CD4-positive, alpha-beta T cell (primary cell): ENCODE results near the gene NNT. TPM values are rescaled to one million over a fixed set of nuclear protein-coding genes. Genes with fewer than 3 reads are reported as not detected.

ENCODE experiments used
- ATAC-seq: fragments of 200-7000 bp; cut with Tn5 transposase; one replicate; pipeline ENCODE4 v1.10.0; 2022; ENCODE audit warnings: mild to moderate bottlenecking; ENCODE audit not compliant: poor library complexity
- CTCF ChIA-PET: fragments of 350-600 bp; sonication (Branson Sonifier 250); formaldehyde crosslinking; loops from one replicate; lab custom pipeline; 2021; ENCODE audit warnings: antibody characterized with exemption, inconsistent platforms; lab: Charles Lee
- POLR2A ChIA-PET: fragments of 350-600 bp; sonication (Branson Sonifier 250); formaldehyde crosslinking; loops from one replicate; lab custom pipeline; 2021; ENCODE audit warnings: antibody characterized with exemption, inconsistent platforms; lab: Charles Lee
- DNase-seq, 14 experiments: peaks; one replicate each; pipeline ENCODE4 v3.0.0-alpha.2; 2013 to 2020; ENCODE audit warnings: mixed read lengths in 2 of 14
- H3K27ac ChIP-seq, 2 donors: one replicate each; pipeline versions ENCODE4 v1.5.1 to v1.7.0; 2013; ENCODE audit warnings: low read length in 2 of 2, low read depth in 1 of 2, mild to moderate bottlenecking in 1 of 2
- H3K27me3 ChIP-seq, 2 experiments: 1 replicate in 1 of 2; 2 replicates in 1 of 2; pipeline versions ENCODE4 v1.6.1 to v1.7.0; 2013; ENCODE audit warnings: low read length in 2 of 2, control low read depth in 1 of 2, mild to moderate bottlenecking in 1 of 2, moderate library complexity in 1 of 2; ENCODE audit not compliant: insufficient read depth in 2 of 2, control insufficient read depth in 1 of 2
- H3K36me3 ChIP-seq: one replicate; pipeline ENCODE4 v1.6.1; 2013; ENCODE audit warnings: low read length, control low read depth; ENCODE audit not compliant: insufficient read depth
- H3K4me1 ChIP-seq: one replicate; pipeline ENCODE4 v1.6.1; 2013; ENCODE audit warnings: low read length, control low read depth; ENCODE audit not compliant: insufficient read depth
- H3K4me3 ChIP-seq: one replicate; pipeline ENCODE4 v1.5.1; 2013; ENCODE audit warnings: mild to moderate bottlenecking, low read length, moderate library complexity
- H3K9me3 ChIP-seq, 2 experiments: 1 replicate in 1 of 2; 2 replicates in 1 of 2; pipeline versions ENCODE4 v1.6.1 to v1.7.0; 2013; ENCODE audit warnings: low read length in 2 of 2, mild to moderate bottlenecking in 2 of 2, control low read depth in 1 of 2, moderate library complexity in 1 of 2; ENCODE audit not compliant: control insufficient read depth in 1 of 2, insufficient read depth in 1 of 2
- H3K27ac Mint-ChIP-seq: one replicate; pipeline ENCODE4 v1.8.0; 2020; ENCODE audit warnings: mixed read lengths
- H3K27me3 Mint-ChIP-seq: one replicate; pipeline ENCODE4 v1.8.0; 2021; ENCODE audit warnings: mixed read lengths
- H3K36me3 Mint-ChIP-seq: one replicate; pipeline ENCODE4 v1.8.0; 2021; ENCODE audit warnings: low read depth, mixed read lengths
- H3K4me1 Mint-ChIP-seq: one replicate; pipeline ENCODE4 v1.8.0; 2021; ENCODE audit warnings: low read depth, mixed read lengths
- H3K4me3 Mint-ChIP-seq: one replicate; pipeline ENCODE4 v1.8.0; 2020; ENCODE audit warnings: mild to moderate bottlenecking, mixed read lengths
- H3K9me3 Mint-ChIP-seq: one replicate; pipeline ENCODE4 v1.8.0; 2020; ENCODE audit warnings: mixed read lengths
- CTCF ChIP-seq: fragments of 200-600 bp; IDR thresholded peaks from one replicate; pipeline ENCODE4 v1.8.0; 2022; ENCODE audit warnings: antibody characterized with exemption, mild to moderate bottlenecking
- intact Hi-C, 2 experiments: fragments of 100-400 bp; cut with DNase I in 1 of 2; cut with micrococcal nuclease in 1 of 2; formaldehyde crosslinking; loops; one replicate each; pipeline versions ENCODE4 v1.15.1 to v1.9.0; 2023 to 2025; cut with DNase I, micrococcal nuclease
- total RNA-seq, 174 experiments: library from RNA in 2 of 174; stranded (reverse) in 2 of 174; gene quantifications; one replicate each; pipeline ENCODE4 v1.2.3 and lab custom pipeline; 2021 to 2026

The NNT gene
- total RNA-seq, 2 experiments from 2014 or later = 22.3 to 23.5 TPM

- H3K4me1 ChIP-seq = no peaks in the 10 kb centered on the region
- Mint-ChIP-seq H3K27me3 (no peaks in the 10 kb centered on the region), H3K4me1 (peaks cover 18% of the 10 kb centered on the region), H3K36me3 (peaks cover 82% of the 10 kb centered on the region), H3K27ac (no peak overlapping the region), H3K9me3 (no peaks in the 10 kb centered on the region), H3K4me3 (no peak overlapping the region)
- no peak for DNase-seq
- intact Hi-C loops = no loop called here
- no peak for ATAC-seq
- no peaks in the 10 kb centered on the region for H3K9me3 ChIP-seq
- POLR2A ChIA-PET = interaction anchor here (1.5 kb wide), 1 partner anchor 20 kb away, joined by 3 read pairs; no protein-coding TSS in a partner anchor
- CTCF ChIA-PET = no interaction called here
- no peak overlapping the region for H3K4me3 ChIP-seq
- peaks cover 44% of the 10 kb centered on the region for H3K36me3 ChIP-seq
- no peak overlapping the region for H3K27ac ChIP-seq
- H3K27me3 ChIP-seq = no peaks in the 10 kb centered on the region
- TF ChIP-seq CTCF = no peak
Observed at GRCh38 chr5:43619911-43620310, 16.9 kb downstream of the NNT start.

GRCh38 chr5:43620944-43621505, 18.0 kb downstream of the NNT start:
- Mint-ChIP-seq H3K36me3 (peaks cover 80% of the 10 kb centered on the region), H3K9me3 (no peaks in the 10 kb centered on the region), H3K27me3 (no peaks in the 10 kb centered on the region), H3K4me1 (peaks cover 18% of the 10 kb centered on the region), H3K27ac (no peak overlapping the region), H3K4me3 (no peak overlapping the region)
- intact Hi-C loops = no loop called here
- no peak overlapping the region for H3K4me3 ChIP-seq
- TF ChIP-seq CTCF = no peak
- no peak overlapping the region for H3K27ac ChIP-seq
- H3K4me1 ChIP-seq = no peaks in the 10 kb centered on the region
- CTCF ChIA-PET = no interaction called here
- POLR2A ChIA-PET = interaction anchor here (1.0 to 1.5 kb wide), 2 partner anchors 12 to 21 kb away, joined by 3 read pairs; no protein-coding TSS in a partner anchor
- no peak for DNase-seq
- ATAC-seq = no peak
- H3K36me3 ChIP-seq = peaks cover 37% of the 10 kb centered on the region
- no peaks in the 10 kb centered on the region for H3K27me3 ChIP-seq
- H3K9me3 ChIP-seq = no peaks in the 10 kb centered on the region

- intact Hi-C loops = no loop called here
- no peak for DNase-seq
- H3K27me3 ChIP-seq = no peaks in the 10 kb centered on the region
- no peaks in the 10 kb centered on the region for H3K27me3 Mint-ChIP-seq
- peaks cover 26% of the 10 kb centered on the region for H3K36me3 ChIP-seq
- peaks cover 73% of the 10 kb centered on the region for H3K36me3 Mint-ChIP-seq
- H3K9me3 ChIP-seq = no peaks in the 10 kb centered on the region
- POLR2A ChIA-PET = no interaction called here
- no peaks in the 10 kb centered on the region for H3K9me3 Mint-ChIP-seq
- no peak overlapping the region for H3K27ac Mint-ChIP-seq
- TF ChIP-seq CTCF = no peak
- ATAC-seq = no peak
- no peak overlapping the region for H3K4me3 Mint-ChIP-seq
- no peak overlapping the region for H3K27ac ChIP-seq
- H3K4me1 Mint-ChIP-seq = peaks cover 18% of the 10 kb centered on the region
- CTCF ChIA-PET = interaction anchor here (0.6 kb wide), 1 partner anchor 130 kb away, joined by 4 read pairs; no protein-coding TSS in a partner anchor
- H3K4me3 ChIP-seq = no peak overlapping the region
- no peaks in the 10 kb centered on the region for H3K4me1 ChIP-seq
Observed at GRCh38 chr5:43622074-43622473, 19.1 kb downstream of the NNT start.
